Activated CD4-positive, alpha-beta T cell treated with anti-CD3 and anti-CD28 coated beads, Interleukin-2, amount 50 U/mL, for 24 hours (primary cell): ENCODE measurements around the gene BID.

Experiments
- DNase-seq, 2 donors: peaks; one replicate each; pipeline ENCODE4 v3.0.0-alpha.2; 2020; ENCODE audit warnings: low read depth in 1 of 2, low spot score in 1 of 2

Gene BID

GRCh38 chr22:17739196-17739975, 34.9 kb downstream of the BID start:
- no peak for DNase-seq

- no peak for DNase-seq
These were observed 35.7 kb downstream of the BID start for GRCh38 chr22:17738386-17739128.

DNA sequence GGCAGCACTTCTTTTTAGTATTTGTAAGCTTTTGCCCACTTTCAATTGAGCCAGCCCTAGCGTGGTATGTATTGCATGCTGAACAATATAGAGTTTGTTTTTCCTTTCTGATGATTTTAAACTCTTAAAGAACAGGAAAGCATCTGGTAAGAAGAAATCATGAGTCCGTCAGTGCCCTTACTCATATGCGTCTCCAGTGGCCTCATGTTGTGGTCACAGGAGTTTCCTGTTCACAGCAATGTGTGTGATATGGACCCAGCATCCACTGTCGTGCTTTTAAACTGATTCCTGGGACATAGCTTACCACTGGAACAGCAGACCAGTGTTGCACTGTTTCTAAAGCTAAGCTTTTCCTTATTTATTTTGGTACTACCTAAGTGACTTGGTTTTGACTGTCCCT, 40.1 kb downstream of the BID start:
- DNase-seq: no peak

DNA sequence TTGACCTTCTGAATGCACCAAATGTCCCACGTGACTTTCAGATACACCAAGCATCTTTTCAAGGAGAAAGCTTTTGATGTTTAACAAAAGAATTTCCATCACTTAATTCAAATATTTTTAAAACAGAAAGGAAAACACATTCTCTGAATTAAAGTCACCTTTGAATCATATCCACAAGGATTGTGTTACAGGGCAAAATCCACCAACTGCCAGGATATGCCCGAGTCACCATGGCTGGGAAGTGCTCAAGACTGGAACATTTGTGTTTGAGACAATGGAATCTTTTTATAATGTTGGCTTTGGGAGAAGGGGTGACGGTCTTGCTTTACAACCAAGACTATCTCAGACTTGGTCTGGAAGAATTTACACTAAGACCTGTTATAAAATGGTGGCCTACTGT, 40.8 kb downstream of the BID start:
- no peak for DNase-seq

DNA sequence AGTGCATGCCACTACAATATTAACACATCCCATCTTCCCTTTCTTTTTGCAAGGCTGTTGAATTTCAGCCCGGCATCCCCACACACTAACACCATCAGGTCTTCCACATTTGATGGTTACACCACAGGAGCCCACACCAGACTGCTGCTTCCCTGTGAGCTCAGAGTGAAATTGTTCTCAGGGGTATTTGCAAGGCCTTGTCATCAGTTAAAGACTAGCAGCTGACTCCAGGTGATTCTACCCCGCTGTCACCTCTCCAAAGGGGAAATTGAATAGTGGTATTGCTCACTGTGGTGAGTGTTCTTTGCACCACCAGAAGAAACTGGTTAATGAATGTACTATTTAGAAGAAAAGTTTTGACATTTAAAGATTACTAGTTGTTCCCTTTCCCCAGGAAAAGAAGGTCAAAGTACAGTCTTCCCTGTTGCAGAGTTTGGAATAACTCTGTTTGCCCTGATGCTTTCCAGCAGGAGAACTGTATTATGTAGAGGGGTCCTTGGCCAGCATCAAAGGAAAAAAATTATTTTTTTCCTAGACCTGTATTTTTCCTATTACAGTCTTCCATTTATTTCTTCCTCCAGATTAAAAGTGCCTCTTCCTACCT, 41.9 kb downstream of the BID start:
- no peak for DNase-seq

- no peak for DNase-seq
These were observed 44.7 kb downstream of the BID start for GRCh38 chr22:17729561-17729960.

DNA sequence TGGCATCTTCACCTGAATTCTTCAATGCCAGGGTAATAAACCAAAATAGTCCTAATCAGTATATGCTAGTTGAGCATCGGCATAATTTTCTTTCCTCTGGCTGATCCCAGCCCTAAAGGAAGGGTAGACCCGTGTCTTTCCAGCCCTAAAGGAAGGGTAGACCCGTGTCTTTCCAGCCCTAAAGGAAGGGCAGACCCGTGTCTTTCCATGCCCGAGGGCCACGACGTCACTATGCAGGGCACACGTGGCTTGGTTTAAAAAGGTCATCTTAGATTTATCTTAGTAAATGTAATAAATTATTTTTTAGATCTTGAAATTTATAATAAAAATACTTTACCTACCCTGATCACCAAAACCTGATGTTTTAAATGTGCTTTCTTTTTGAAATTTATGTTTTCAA, 45.5 kb downstream of the BID start:
- DNase-seq: no peak

- no peak for DNase-seq
These were observed 47.1 kb downstream of the BID start for GRCh38 chr22:17726928-17727897.

- no peak for DNase-seq
These were observed 48.0 kb downstream of the BID start for GRCh38 chr22:17726006-17726927.

- DNase-seq: no peak
These were observed 48.8 kb downstream of the BID start for GRCh38 chr22:17725500-17725796.

DNA sequence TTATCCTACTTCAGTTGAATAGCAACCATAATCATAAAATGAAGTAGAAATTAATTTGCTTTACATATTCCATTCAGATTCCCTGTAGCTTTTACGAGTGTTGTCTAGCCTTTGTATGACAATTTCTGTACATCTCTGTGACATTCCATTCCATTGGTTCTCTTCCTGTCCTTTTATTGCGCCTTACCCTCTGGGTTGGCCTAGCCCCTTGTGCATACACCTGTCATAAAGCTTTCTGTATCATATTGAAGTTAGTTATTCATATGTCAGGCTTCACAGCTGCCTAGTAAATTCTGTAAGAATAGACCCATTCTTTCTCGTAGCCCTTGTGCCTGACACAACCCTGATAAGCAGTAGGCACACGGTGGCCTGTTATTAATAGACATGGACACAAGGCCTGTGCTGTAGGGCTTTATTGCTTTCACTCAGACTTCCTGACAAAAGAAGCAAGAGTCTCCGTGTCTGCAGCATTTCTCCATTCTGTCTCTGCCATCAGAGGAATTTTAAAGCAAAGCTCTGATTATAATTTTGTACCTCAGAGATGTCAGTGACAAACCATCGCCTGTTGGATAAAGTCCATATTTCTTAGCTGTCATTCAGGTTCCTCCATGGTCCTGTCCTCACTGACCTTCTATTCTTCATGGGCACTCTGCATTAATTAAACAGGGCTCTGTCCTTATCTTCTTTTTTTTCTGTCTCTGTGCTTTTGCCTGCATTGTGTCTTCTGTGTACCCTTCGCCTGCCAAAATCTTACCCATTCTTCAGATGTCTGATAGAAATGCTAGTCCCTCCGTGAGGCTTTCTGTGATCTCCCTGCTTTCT, 49.4 kb downstream of the BID start:
- no peak for DNase-seq

- no peak for DNase-seq
These were observed 50.0 kb downstream of the BID start for GRCh38 chr22:17724241-17724640.

DNA sequence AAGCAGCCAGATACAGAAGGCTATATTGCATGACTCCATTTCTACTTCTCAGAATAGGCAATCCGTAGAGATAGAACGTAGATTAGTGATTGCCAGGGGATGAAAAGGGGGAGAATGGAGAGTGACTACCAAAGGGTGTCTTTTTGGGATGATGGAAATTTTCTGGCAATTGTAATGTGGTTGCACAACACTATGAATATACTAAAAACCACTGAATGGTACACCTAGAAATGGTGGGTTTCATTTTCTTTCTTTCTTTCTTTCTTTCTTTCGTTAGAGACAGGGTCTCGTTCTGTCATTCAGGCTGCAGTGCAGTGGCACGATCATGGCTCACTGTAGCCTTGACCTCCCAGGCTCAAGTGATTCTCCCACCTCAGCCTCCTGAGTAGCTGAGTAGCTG, 54.4 kb downstream of the BID start:
- DNase-seq: no peak

GRCh38 chr22:17717708-17718107, 56.6 kb downstream of the BID start:
- no peak for DNase-seq

DNA sequence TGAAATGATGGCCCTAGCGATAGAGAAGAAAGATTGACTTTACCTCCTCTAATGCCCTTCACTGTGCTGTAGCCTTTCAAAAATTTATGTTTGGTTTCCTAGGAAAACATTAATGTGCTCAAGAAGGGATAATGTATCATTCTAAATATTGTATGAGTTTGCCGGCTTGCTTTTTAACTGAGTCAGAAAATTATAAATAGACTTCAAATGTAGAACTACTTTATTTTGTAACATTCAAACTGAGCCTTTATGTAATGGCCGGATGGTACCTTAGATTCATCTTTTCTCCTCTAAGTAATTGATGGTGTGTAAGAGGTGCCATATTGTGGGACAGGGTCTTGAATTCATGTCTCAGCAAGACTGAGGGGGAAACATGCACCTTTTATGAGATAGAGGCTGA, 57.7 kb downstream of the BID start:
- no peak for DNase-seq

DNA sequence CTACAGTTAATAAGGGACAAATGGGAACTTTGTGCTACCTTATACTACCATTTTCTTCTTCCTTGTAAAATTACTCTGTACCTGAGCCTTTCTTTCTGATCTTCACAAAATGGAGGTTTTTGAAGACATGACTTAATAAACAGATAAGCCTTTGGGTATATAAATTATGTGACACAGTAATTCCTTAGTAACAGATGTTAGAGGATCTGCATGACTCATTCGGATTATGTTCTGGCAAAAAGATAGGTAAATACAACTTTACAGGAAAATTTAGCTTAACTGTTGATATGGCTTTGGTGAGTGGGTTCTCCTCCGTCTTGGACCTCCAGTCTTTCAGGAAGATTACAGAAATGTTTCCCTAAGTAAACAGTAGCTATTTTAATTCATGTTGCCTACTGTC, 61.8 kb downstream of the BID start:
- no peak for DNase-seq

DNA sequence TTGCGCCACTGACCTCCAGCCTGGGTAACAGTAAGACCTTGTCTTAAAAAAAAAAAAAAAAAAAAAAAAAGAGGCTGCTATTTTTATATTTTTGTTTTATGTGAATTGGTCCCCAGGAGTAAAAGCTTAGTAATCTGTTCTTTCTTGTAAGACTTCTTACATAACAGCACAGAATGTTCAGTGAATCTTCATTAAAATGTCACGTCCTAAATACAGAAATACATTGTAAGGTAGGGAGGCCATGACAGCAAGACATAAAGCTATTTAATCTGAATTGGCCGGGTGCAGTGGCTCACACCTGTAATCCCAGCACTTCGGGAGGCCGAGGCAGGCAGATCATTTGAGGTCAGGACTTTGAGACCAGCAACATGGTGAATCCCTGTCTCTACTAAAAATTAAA, 64.2 kb downstream of the BID start:
- DNase-seq: no peak

GRCh38 chr22:17707526-17707925, 66.7 kb downstream of the BID start:
- no peak for DNase-seq

GRCh38 chr22:17706947-17707346, 67.3 kb downstream of the BID start:
- DNase-seq: no peak
